HG02759 (cell line): ENCODE measurements around the gene NOL11.
"Not testable (repeated sequence)": the region's sequence is repeated elsewhere in the genome, so short reads cannot be mapped to it uniquely, and the experiment has no call there.

Source experiments
- ATAC-seq: cut with Tn5 transposase; IDR thresholded peaks from one replicate; pipeline ENCODE4 v1.9.1; 2021; ENCODE audit warnings: mild to moderate bottlenecking, moderate library complexity; ENCODE audit not compliant: unreplicated experiment

Gene NOL11

DNA sequence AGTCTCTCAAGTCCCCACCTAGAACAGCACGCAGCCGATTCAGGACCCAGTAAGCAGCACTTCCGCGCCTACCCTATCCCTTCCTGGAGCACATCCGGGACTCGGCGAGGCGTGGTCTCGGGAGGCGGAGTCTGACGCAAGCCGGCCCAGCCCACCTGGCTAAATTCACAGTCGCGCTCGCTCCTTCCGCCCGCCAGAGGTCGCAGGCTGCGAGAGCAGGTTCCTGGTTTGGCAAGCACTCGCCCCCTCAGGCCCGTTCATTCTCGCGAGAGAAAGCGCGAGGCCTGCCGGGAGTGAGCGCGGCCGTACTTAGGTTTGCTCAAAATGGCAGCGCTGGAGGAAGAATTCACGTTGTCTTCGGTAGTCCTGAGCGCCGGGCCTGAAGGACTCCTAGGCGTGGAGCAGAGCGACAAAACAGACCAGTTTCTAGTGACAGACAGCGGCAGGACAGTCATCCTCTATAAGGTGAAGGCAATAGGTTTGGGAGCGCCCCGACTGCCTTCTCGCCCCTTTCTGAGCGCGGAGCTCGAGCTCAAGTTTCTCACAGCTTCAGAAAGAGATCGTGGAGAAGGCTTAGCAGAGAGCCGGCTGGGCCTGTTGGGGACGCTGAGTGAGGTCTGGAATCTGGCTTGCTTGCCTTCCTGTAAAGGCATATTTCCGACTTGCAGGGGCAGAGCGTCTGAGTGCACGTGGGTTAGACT is at the start of gene NOL11:
TSS of gene NOL11 (plus strand) at position 313 of the 701 bp plus-strand sequence. CDS start at position 325, 12 bp downstream.
- peak; percentile 96 for ATAC-seq

DNA sequence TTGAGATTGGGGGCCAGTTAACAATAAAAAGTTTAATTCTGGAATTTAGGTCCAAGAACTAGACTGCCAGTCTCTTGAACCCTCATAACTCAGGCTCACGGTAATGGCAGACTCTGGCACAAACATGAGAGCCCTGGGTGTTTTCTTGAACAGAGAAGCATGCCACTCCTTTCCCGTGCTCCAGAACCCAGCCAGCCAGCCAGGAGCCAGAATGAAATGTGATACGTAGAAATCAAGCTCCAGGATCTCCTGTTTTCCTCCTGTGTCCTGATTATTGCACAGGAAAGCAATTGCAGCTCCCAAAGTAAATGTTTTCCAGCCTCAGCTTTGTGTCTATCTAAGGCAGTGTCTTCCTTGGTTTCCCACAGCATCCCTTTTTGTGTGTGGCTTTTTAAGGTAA is 46.2 kb upstream of the NOL11 start:
- no peak for ATAC-seq

- ATAC-seq: no peak
Measured at GRCh38 chr17:67672592-67673335, 45.0 kb upstream of the NOL11 start.

- no peak for ATAC-seq
Measured at GRCh38 chr17:67675481-67675880, 42.3 kb upstream of the NOL11 start.

GRCh38 chr17:67676305-67676704 is 41.4 kb upstream of the NOL11 start:
- ATAC-seq: no peak

- no peak for ATAC-seq
Measured at GRCh38 chr17:67678414-67678813, 39.3 kb upstream of the NOL11 start.

DNA sequence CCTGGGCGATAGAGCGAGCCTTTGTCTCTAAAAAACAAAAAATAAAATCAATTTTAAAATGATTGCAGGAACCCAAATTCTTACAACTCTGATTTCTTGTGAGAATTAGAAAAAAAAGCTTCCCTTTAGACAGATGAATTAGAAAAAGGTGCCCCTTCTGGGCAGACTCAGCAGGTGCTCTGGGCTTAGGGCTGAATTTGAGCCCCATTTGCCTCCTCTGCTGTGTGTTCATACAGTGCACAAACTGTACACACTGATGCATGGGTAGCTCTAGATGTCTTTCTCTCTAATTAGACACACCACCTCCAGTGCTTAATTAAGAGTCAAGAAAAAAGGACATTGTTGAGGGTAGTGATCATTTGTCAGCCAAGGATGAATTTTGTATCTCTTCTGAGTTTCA is 38.5 kb upstream of the NOL11 start:
- no peak for ATAC-seq

- no peak for ATAC-seq
Measured at GRCh38 chr17:67679721-67680120, 38.0 kb upstream of the NOL11 start.

DNA sequence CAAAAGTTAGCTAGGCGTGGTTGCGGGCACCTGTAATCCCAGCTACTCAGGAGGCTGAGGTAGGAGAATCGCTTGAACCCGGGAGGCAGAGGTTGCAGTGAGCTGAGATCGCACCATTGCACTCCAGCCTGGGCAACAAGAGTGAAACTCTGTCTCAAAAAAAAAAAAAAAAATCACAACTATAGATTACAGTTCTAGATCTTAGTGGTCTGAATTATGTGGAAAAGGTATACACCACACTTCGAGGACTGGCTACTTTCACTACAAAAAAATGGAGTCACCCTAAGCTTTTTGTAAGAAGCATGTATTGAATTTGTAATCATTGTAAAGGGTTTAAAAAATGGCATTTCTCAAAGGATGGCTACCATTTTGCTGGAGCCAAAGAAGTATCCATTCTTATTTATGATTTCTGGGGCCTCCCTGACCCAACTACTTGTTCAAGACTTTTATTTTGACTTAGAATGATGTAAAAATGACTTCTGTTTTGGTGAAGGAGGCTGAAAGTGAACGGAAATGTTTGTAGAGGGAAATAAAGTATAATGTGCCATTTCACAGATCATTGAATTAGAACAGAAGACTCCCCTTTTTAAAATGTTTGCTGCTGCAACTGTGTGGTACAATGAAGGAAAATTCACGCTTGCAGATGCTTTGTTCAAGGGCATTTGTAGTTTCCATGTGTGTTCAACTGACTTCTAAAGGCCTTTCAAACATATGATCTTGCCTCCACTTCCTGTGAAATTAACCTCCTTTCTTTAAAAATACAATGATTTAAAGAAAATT is 37.1 kb upstream of the NOL11 start:
- no peak for ATAC-seq

GRCh38 chr17:67682196-67682595 is 35.5 kb upstream of the NOL11 start:
- ATAC-seq: no peak

GRCh38 chr17:67685351-67685750 is 32.4 kb upstream of the NOL11 start:
- ATAC-seq: no peak

- no peak for ATAC-seq
Measured at GRCh38 chr17:67686241-67686640, 31.5 kb upstream of the NOL11 start.

- no peak for ATAC-seq
Measured at GRCh38 chr17:67687511-67687910, 30.2 kb upstream of the NOL11 start.

GRCh38 chr17:67689534-67690177 is 28.1 kb upstream of the NOL11 start:
- no peak for ATAC-seq

DNA sequence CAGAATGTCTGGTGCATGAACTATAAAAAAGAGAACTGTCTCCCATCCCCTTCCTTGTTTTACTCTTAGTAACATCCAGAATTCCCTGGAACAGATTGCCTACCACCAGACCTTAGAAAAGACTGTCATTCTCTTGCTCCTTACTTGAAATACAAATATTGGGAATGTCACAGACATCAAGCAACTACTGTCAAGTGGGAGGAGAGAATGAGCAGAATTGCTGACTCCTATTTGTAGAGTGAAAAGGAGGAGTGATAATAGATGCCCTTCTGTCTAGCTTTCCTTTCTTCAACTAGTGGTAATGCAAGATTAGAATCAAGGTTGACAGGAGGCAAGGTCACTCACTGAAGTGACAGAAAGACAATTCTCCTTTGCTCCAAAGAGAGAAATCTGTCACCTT is 23.9 kb upstream of the NOL11 start:
- no peak for ATAC-seq

DNA sequence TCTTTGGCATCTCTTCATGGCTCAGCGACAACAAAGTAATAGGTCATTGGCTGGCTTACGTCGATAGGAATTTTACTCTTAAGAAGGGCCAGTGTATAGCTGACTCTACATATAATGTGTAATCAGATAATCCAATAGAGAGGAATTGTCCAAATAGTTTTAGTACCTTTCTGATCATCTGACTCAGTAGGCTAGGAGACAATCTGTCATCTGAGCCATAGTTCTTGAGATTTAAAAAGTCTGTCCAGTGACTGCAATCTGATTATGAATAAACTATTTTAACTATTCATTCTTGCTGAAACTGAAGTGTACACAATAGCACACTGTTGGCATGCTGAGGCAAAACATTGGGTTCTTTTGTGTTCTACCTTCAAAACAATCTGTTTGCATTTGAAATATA is 21.4 kb upstream of the NOL11 start:
- no peak for ATAC-seq

DNA sequence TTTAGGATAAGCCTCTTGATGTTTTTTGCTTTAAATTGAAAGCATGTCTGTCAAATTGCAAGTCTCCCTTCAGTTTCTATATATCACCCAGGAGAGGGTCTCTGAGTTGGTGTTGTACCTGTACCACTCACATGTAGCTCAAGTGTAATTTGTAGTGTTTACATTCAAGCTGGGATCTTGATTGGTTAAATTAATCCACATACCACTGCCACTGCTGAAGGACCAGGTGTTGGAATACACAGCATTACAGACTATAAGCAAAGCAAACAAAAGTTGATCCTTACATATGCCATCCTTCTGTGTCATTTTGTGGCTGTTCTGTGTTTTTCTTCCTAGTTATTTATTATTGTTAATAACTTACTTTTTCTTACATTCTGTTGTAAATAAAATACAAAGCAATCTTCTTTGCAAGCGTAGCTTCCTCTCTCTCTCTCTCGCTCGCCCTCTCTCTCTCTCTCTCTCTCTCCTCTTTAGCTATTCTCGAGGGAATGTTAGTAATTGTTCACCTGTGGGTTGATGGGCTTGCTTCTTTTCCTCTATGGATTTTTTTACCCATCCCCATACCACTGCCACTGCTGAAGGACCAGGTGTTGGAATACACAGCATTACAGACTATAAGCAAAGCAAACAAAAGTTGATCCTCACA is 20.8 kb upstream of the NOL11 start:
- ATAC-seq: no peak

- no peak for ATAC-seq
Measured at GRCh38 chr17:67700037-67700724, 17.6 kb upstream of the NOL11 start.

- ATAC-seq: no peak
Measured at GRCh38 chr17:67700725-67701119, 17.0 kb upstream of the NOL11 start.

DNA sequence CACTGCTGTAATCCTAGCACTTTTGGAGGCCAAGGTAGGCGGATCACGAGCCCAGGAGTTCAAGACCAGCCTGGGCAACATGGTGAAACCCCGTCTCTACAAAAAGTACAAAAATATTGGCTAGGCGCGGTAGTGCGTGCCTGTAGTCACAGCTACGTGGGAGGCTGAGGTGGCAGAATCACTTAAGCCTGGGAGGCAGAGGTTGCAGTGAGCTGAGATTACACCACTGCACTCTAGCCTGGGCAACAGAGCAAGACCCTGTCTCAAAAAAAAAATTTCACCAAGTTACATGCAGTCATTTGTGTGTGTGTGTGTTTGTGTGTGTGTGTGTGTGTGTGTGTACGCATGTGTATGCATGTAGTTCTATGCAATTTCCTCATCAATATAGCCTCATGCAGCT is 14.9 kb upstream of the NOL11 start:
- ATAC-seq: not testable (repeated sequence)
